ENCODE measurements around the gene ARFGAP1. TPM values are rescaled to one million over a fixed set of nuclear protein-coding genes. Genes with fewer than 3 reads are reported as not detected.

ARFGAP1 gene
- total RNA-seq, 4 donors from 2014 or later, result 16.1 to 46.2 (median 22.7) TPM

- no peak for TF ChIP-seq CTCF (IDR thresholded peaks at IDR 0.05; ENCODE audit: low read depth)
Measured at GRCh38 chr20:63308218-63308911, 35.8 kb downstream of the ARFGAP1 start.

GRCh38 chr20:63309261-63310071 lies 36.9 kb downstream of the ARFGAP1 start:
- TF ChIP-seq CTCF (IDR thresholded peaks at IDR 0.05; ENCODE audit: low read depth), result no peak

- TF ChIP-seq CTCF (IDR thresholded peaks at IDR 0.05; ENCODE audit: low read depth), result no peak
Measured at GRCh38 chr20:63310265-63310991, 37.8 kb downstream of the ARFGAP1 start.

- TF ChIP-seq CTCF (IDR thresholded peaks at IDR 0.05; ENCODE audit: low read depth), result no peak
Measured at GRCh38 chr20:63311186-63311832, 38.7 kb downstream of the ARFGAP1 start.

GRCh38 chr20:63311833-63312243 lies 39.2 kb downstream of the ARFGAP1 start:
- TF ChIP-seq CTCF (IDR thresholded peaks at IDR 0.05; ENCODE audit: low read depth), result no peak

- no peak for TF ChIP-seq CTCF (IDR thresholded peaks at IDR 0.05; ENCODE audit: low read depth)
Measured at GRCh38 chr20:63312273-63312672, 39.7 kb downstream of the ARFGAP1 start.

Measured in subcutaneous adipose tissue (tissue), 4 donors.